KMS-11 (cell line): Measurements from ENCODE around the gene MYF6.

Source experiments
- H2AFZ ChIP-seq: fragments of 200-600 bp; sonication (generic); 2 replicates; pipeline ENCODE4 v1.6.1; 2016; ENCODE audit warnings: antibody characterized with exemption, mixed run types, low read depth
- H3K27ac ChIP-seq: fragments of 200-600 bp; sonication (generic); 2 replicates; pipeline ENCODE4 v1.6.1; 2016; ENCODE audit warnings: mild to moderate bottlenecking, mixed run types
- H3K27me3 ChIP-seq: fragments of 200-600 bp; sonication (generic); 2 replicates; pipeline ENCODE4 v1.6.1; 2017; ENCODE audit warnings: mild to moderate bottlenecking, low read depth, mixed run types, moderate library complexity; ENCODE audit not compliant: insufficient read depth
- H3K36me3 ChIP-seq: fragments of 200-600 bp; sonication (generic); 2 replicates; pipeline ENCODE4 v1.6.1; 2017; ENCODE audit warnings: mild to moderate bottlenecking, mixed run types; ENCODE audit not compliant: insufficient read depth
- H3K4me1 ChIP-seq: fragments of 200-600 bp; sonication (generic); 2 replicates; pipeline ENCODE4 v1.6.1; 2016; ENCODE audit warnings: mild to moderate bottlenecking, low read depth, mixed run types; ENCODE audit not compliant: poor library complexity, severe bottlenecking
- H3K4me2 ChIP-seq: fragments of 200-600 bp; sonication (generic); 2 replicates; pipeline ENCODE4 v1.7.0; 2016; ENCODE audit warnings: mild to moderate bottlenecking, mixed run types
- H3K4me3 ChIP-seq: fragments of 200-600 bp; sonication (generic); IDR thresholded peaks from 2 replicates; pipeline ENCODE4 v1.6.1; 2017; ENCODE audit warnings: low read depth, low read length, mixed read lengths; ENCODE audit not compliant: insufficient read depth
- H3K79me2 ChIP-seq: fragments of 200-600 bp; sonication (generic); 2 replicates; pipeline ENCODE4 v1.6.1; 2016; ENCODE audit warnings: low read depth, mixed run types; ENCODE audit not compliant: insufficient read depth
- H3K9ac ChIP-seq: fragments of 200-600 bp; sonication (generic); 2 replicates; pipeline ENCODE4 v1.6.1; 2016; ENCODE audit warnings: mild to moderate bottlenecking, mixed run types
- H4K20me1 ChIP-seq: fragments of 200-600 bp; sonication (generic); 2 replicates; pipeline ENCODE4 v1.6.1; 2016; ENCODE audit warnings: mild to moderate bottlenecking, mixed run types; ENCODE audit not compliant: insufficient read depth
- TF ChIP-seq, protein P1 (sequence below): fragments of 200-600 bp; sonication (generic); conservative IDR thresholded peaks from 2 replicates; pipeline ENCODE4 v1.6.1; 2017; ENCODE audit warnings: low read depth, mild to moderate bottlenecking, antibody characterized with exemption, low read length, moderate library complexity, mixed read lengths

The MYF6 gene

DNA sequence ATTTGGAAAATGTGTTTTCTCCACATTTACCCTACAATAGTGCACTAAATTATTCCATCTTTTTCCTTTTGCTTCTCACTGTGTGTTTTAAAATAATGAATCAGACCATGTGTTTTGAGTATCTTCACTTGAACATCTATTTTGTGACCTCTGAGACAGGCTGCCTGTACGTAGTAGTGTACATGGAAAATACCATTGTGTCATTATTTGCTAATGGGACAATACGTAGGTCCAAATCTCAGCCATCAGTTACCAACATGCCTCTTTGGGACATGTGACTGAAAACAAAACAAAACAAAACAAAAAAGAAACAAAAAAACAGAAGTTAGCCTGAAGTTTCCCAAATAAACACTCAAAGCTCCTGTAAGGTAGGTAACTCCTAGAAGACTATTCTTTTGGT lies 7.1 kb upstream of the MYF6 start:
- H3K79me2 ChIP-seq = no peaks in the 10 kb centered on the region
- H3K27ac ChIP-seq = no peak overlapping the region
- H3K9ac ChIP-seq = no peak overlapping the region
- H2AFZ ChIP-seq = no peak overlapping the region
- TF ChIP-seq, protein P1, sequence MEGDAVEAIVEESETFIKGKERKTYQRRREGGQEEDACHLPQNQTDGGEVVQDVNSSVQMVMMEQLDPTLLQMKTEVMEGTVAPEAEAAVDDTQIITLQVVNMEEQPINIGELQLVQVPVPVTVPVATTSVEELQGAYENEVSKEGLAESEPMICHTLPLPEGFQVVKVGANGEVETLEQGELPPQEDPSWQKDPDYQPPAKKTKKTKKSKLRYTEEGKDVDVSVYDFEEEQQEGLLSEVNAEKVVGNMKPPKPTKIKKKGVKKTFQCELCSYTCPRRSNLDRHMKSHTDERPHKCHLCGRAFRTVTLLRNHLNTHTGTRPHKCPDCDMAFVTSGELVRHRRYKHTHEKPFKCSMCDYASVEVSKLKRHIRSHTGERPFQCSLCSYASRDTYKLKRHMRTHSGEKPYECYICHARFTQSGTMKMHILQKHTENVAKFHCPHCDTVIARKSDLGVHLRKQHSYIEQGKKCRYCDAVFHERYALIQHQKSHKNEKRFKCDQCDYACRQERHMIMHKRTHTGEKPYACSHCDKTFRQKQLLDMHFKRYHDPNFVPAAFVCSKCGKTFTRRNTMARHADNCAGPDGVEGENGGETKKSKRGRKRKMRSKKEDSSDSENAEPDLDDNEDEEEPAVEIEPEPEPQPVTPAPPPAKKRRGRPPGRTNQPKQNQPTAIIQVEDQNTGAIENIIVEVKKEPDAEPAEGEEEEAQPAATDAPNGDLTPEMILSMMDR = no peak
- no peaks in the 10 kb centered on the region for H3K27me3 ChIP-seq
- H3K4me2 ChIP-seq = 0 out of 2 replicates have a peak overlapping the region, but pooled peaks have one; percentile 93
- no peaks in the 10 kb centered on the region for H3K36me3 ChIP-seq
- peaks cover 50% of the 10 kb centered on the region for H3K4me1 ChIP-seq
- no peaks in the 10 kb centered on the region for H4K20me1 ChIP-seq
- H3K4me3 ChIP-seq = no peak overlapping the region

DNA sequence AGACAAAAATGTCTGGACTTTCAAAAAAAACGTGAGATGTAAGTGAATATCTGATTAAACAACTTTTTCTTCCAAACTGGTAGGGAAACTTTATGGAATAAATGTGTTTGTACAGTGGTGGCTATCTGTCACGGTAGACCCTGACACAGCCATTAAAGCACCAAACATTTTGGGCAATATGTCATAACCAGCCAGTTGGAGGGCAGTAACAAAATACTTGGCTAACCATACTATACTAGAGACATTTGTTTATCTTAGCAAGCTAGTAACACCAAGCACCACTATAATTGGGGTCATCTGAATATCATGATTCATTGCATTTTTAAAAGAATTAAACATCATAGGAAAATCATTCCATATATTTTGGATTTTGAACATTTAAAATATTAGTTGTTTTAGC lies 6.0 kb upstream of the MYF6 start:
- Histone ChIP-seq H3K4me1 (peaks cover 60% of the 10 kb centered on the region), H4K20me1 (no peaks in the 10 kb centered on the region), H2AFZ (no peak overlapping the region; the same call in 1 of the 2 replicates), H3K27me3 (no peaks in the 10 kb centered on the region), H3K4me3 (no peak overlapping the region), H3K27ac (peak overlapping the region; percentile 85; the same call in 1 of the 2 replicates), H3K79me2 (no peaks in the 10 kb centered on the region), H3K9ac (no peak overlapping the region), H3K4me2 (peak overlapping the region; percentile 93; the same call in 1 of the 2 replicates), H3K36me3 (no peaks in the 10 kb centered on the region)
- TF ChIP-seq, protein P1 = no peak

DNA sequence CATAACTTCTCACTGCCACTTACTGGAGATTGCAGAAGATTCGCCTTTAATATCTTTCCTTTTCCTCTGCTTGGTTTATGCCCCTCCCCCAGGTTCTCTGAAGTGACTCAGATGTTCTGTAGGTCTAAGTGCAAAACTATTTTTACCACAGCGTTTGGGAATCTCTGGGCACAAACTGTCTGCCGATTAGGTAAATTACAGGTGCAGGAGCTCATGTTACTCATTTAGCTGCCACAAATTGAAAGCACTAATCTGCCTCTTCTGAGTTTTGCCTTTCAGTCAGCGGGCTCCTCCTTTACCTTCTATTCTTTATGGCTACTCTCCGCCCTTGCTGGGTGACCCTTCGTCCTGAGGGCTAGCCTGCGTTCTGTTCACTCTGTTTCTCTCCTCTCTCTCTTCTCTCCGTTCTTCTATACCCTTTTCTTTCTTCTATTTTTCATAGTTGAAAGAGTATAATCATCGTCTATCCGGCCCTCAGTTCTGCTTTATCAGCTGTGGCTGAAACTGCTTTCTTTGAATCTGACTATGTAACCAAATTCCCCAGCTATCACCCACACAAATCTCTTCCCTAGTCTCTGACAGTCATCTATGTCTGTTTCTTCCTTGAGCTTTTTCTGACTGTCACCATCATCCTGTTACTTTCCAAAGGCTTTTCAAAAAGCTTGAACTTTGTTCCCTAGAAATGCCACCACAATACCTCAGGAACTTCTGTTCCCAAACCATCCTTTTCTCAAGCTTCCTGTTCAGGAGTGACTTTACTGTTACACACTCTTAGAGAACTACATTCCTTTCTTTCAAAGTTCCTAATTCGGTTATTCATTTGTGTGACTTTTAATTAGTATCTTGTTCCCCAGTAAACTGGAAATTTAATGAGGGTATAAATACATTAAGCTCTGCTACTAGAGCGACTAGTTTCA lies 4.3 kb upstream of the MYF6 start:
- Histone ChIP-seq H3K27me3 (no peaks in the 10 kb centered on the region), H3K79me2 (no peaks in the 10 kb centered on the region), H3K9ac (peak overlapping the region; percentile 60), H4K20me1 (no peaks in the 10 kb centered on the region), H3K4me3 (no peak overlapping the region), H2AFZ (peak overlapping the region; percentile 61), H3K27ac (peak overlapping the region; percentile 85), H3K36me3 (no peaks in the 10 kb centered on the region), H3K4me2 (peak overlapping the region; percentile 93), H3K4me1 (peaks cover 66% of the 10 kb centered on the region)
- TF ChIP-seq, protein P1 = no peak

DNA sequence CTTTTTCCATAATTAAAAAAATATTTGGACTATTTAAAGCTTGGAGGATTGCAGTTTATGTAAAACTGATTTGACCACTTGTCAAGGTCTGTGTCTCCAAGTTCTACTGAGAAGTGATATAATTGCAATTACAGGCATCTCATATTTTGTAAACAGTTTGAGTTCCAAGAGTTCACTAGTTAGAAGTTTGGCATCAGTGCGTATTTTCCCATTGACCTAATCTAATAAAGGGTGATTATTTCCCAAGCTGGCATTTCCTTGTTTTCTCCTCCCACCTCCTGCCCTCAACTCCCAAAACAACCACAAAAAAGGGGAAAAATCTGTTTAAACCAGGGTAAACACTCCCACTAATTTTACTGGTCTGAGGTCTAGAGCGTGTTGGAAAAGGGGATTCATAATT lies 3.0 kb upstream of the MYF6 start:
- Histone ChIP-seq H3K4me2 (peak overlapping the region; percentile 93), H3K4me1 (peaks cover 66% of the 10 kb centered on the region), H2AFZ (no peak overlapping the region), H4K20me1 (no peaks in the 10 kb centered on the region), H3K27ac (peak overlapping the region; percentile 85), H3K4me3 (no peak overlapping the region), H3K36me3 (no peaks in the 10 kb centered on the region), H3K9ac (no peak overlapping the region), H3K79me2 (no peaks in the 10 kb centered on the region), H3K27me3 (no peaks in the 10 kb centered on the region)
- TF ChIP-seq, protein P1 = no peak
